HepG2 (cell line): ENCODE results near the gene SMAD1. TPM values are rescaled to one million over a fixed set of nuclear protein-coding genes. Genes with fewer than 3 reads are reported as not detected.

ENCODE experiments used
- ATAC-seq: fragments of 200-7000 bp; cut with Tn5 transposase; 3 replicates; pipeline ENCODE4 v1.9.1; 2020; ENCODE audit warnings: mild to moderate bottlenecking, moderate library complexity
- BruUV-seq: library from RNA; stranded (reverse); fragments of 400-500 nt; replicated peaks from 2 replicates; lab custom pipeline; 2021; lab: Mats Ljungman, UMichigan
- CTCF ChIA-PET: fragments of 300-600 bp; formaldehyde crosslinking; extraction: SDS; loops from one replicate; lab custom pipeline; 2021; ENCODE audit warnings: low total read pairs, inconsistent platforms, low intra/inter-chr PET ratio; lab: Yijun Ruan, JAX
- POLR2A ChIA-PET: fragments of 350-600 bp; sonication (Branson Sonifier 250); formaldehyde crosslinking; loops from one replicate; lab custom pipeline; 2020; ENCODE audit warnings: antibody characterized with exemption, inconsistent platforms; lab: Yijun Ruan, JAX
- DNase-seq: peaks from one replicate; pipeline ENCODE4 v3.0.0-alpha.2; 2015; ENCODE audit warnings: low spot score
- FAIRE-seq: peaks from 3 replicates; lab custom pipeline; 2011; peaks lifted over from hg19 to GRCh38; lab: Jason Lieb, UNC
- H2AFZ ChIP-seq: one replicate; pipeline ENCODE4 v1.6.1; 2011; ENCODE audit warnings: low read length, inconsistent platforms
- H3K27ac ChIP-seq: fragments of 300-600 bp; 3 replicates; pipeline ENCODE4 v1.8.0; 2011; ENCODE audit warnings: mixed run types, mild to moderate bottlenecking, mixed read lengths, low read length, inconsistent platforms; ENCODE audit not compliant: insufficient read depth; ENCODE audit errors: extremely low read length
- H3K27me3 ChIP-seq, 2 experiments: fragments of 200-600 bp in 1 of 2; 2 replicates in 1 of 2; 3 replicates in 1 of 2; pipeline versions ENCODE4 v1.6.0 to v1.8.0; 2011; ENCODE audit warnings: low read length in 2 of 2, mild to moderate bottlenecking in 2 of 2, moderate library complexity in 2 of 2, inconsistent platforms in 1 of 2; ENCODE audit not compliant: insufficient read depth in 2 of 2, control insufficient read depth in 1 of 2
- H3K36me3 ChIP-seq, 2 experiments: fragments of 200-600 bp in 1 of 2; replicated peaks in 1 of 2; 2 replicates in 1 of 2; 3 replicates in 1 of 2; pipeline versions ENCODE4 v1.5.1 to v1.8.0; 2011; ENCODE audit warnings: low read length in 2 of 2, inconsistent platforms in 1 of 2; ENCODE audit not compliant: insufficient read depth in 2 of 2, control insufficient read depth in 1 of 2
- H3K4me1 ChIP-seq: 2 replicates; pipeline ENCODE4 v1.5.1; 2012; ENCODE audit warnings: low read length, inconsistent platforms; ENCODE audit not compliant: insufficient read depth
- H3K4me2 ChIP-seq: 2 replicates; pipeline ENCODE4 v1.6.0; 2011; ENCODE audit warnings: low read depth, low read length, inconsistent platforms
- H3K4me3 ChIP-seq, 3 experiments: fragments of 200-600 bp in 1 of 3; sonication (generic), shearing (Covaris generic) in 1 of 3; replicated peaks in 1 of 3; 2 replicates each; pipeline ENCODE4 v1.5.1; 2011 to 2016; ENCODE audit warnings: low read length in 3 of 3, inconsistent platforms in 2 of 3, low read depth in 2 of 3, mild to moderate bottlenecking in 2 of 3, control low read depth in 1 of 3, mixed read lengths in 1 of 3; ENCODE audit not compliant: insufficient read depth in 1 of 3
- H3K79me2 ChIP-seq: one replicate; pipeline ENCODE4 v1.6.1; 2011; ENCODE audit warnings: low read length, inconsistent platforms; ENCODE audit not compliant: insufficient read depth
- H3K9ac ChIP-seq: 2 replicates; pipeline ENCODE4 v1.6.0; 2011; ENCODE audit warnings: mild to moderate bottlenecking, low read depth, low read length, inconsistent platforms; ENCODE audit not compliant: insufficient read depth
- H3K9me3 ChIP-seq: 2 replicates; pipeline ENCODE4 v1.5.1; 2012; ENCODE audit warnings: mild to moderate bottlenecking, low read length
- H4K20me1 ChIP-seq: 2 replicates; pipeline ENCODE4 v1.6.0; 2011; ENCODE audit warnings: inconsistent platforms, mild to moderate bottlenecking, low read length, moderate library complexity; ENCODE audit not compliant: insufficient read depth
- AGO2 ChIP-seq: fragments of 200-400 bp; formaldehyde crosslinking; optimal IDR thresholded peaks from 2 replicates; pipeline ENCODE3; 2017; ENCODE audit warnings: mild to moderate bottlenecking, low read depth, low read length, moderate library complexity
- FOXK1 ChIP-seq: sonication (generic); formaldehyde crosslinking; IDR thresholded peaks from 2 replicates; pipeline ENCODE4 v1.4.0; 2020; ENCODE audit warnings: low read depth, missing genetic modification reagents, borderline replicate concordance
- GABPA ChIP-seq, 2 experiments: IDR thresholded peaks; 2 replicates each; pipeline ENCODE4 v1.6.1; 2011 to 2016; ENCODE audit warnings: low read depth in 2 of 2, low read length in 1 of 2, missing biosample characterization in 1 of 2, missing genetic modification characterization in 1 of 2
- IKZF4 ChIP-seq: sonication (generic); formaldehyde crosslinking; IDR thresholded peaks from 2 replicates; pipeline ENCODE4 v1.5.1; 2020; ENCODE audit warnings: borderline replicate concordance, mild to moderate bottlenecking, low read depth, missing genetic modification reagents; ENCODE audit errors: not compliant biosample characterization
- NR2C2 ChIP-seq: sonication (generic); formaldehyde crosslinking; IDR thresholded peaks from 2 replicates; pipeline ENCODE4 v1.4.0; 2020; ENCODE audit warnings: missing genetic modification reagents, mild to moderate bottlenecking, moderate library complexity, borderline replicate concordance
- RXRA ChIP-seq: sonication (generic); formaldehyde crosslinking; IDR thresholded peaks from 2 replicates; pipeline ENCODE4 v1.5.1; 2020; ENCODE audit warnings: missing genetic modification reagents
- SKI ChIP-seq: fragments of 450-650 bp; IDR thresholded peaks from one replicate; pipeline ENCODE4 v1.6.1; 2018; ENCODE audit warnings: mild to moderate bottlenecking; ENCODE audit not compliant: partially characterized antibody
- THAP9 ChIP-seq: sonication (generic); formaldehyde crosslinking; IDR thresholded peaks from 2 replicates; pipeline ENCODE4; 2020; ENCODE audit warnings: missing genetic modification reagents, mild to moderate bottlenecking, borderline replicate concordance
- ZNF280D ChIP-seq: sonication (generic); formaldehyde crosslinking; IDR thresholded peaks from 2 replicates; pipeline ENCODE4 v1.5.1; 2020; ENCODE audit warnings: mild to moderate bottlenecking, missing genetic modification reagents
- ZNF484 ChIP-seq: sonication (generic); formaldehyde crosslinking; IDR thresholded peaks from 2 replicates; pipeline ENCODE4 v1.5.1; 2020; ENCODE audit warnings: mild to moderate bottlenecking, low read depth, missing genetic modification reagents, borderline replicate concordance
- WGBS: methylation state at CpG from one replicate; pipeline ENCODE4 v1.1.6; 2017; ENCODE audit warnings: low lambda C conversion rate; 5-methylcytosine and 5-hydroxymethylcytosine counted together
- in situ Hi-C: cut with HindIII; loops from 2 replicates; pipeline ENCODE4 v1.10.0; 2017; ENCODE audit warnings: low pct_unique_long_range_greater_than_20kb; ENCODE audit not compliant: extremely low pct_ligation_motif_present
- intact Hi-C: fragments of 100-400 bp; cut with micrococcal nuclease; formaldehyde crosslinking; loops from one replicate; pipeline ENCODE4 v1.10.0; 2022; ENCODE audit not compliant: unreplicated experiment
- polyA plus RNA-seq, 8 experiments: library from polyadenylated mRNA; depleted of rRNA in 3 of 8; stranded (reverse) in 7 of 8; unstranded in 1 of 8; fragments of >200 nt; fragmentation: Illumina TruSeq in 4 of 8; extraction: Trizol in 4 of 8; gene quantifications; 2 replicates each; pipeline versions ENCODE4 v1.2.1 to v1.2.3, GENCODE V29; 2011 to 2016; ENCODE audit warnings: low read depth in 4 of 8, missing spikeins in 1 of 8, mixed read lengths in 1 of 8; ENCODE audit not compliant: insufficient read depth in 1 of 8
- total RNA-seq, 5 experiments: library from RNA; depleted of rRNA; stranded (reverse); fragments of >200 nt; fragmentation: Illumina TruSeq; extraction: Trizol; gene quantifications; 2 replicates each; pipeline ENCODE4 v1.2.3, GENCODE V29; 2016; ENCODE audit warnings: low read depth in 1 of 5
- TF ChIP-seq, protein P1 (sequence below): sonication (generic); formaldehyde crosslinking; IDR thresholded peaks from 2 replicates; pipeline ENCODE4 v1.4.0; 2020; ENCODE audit warnings: missing genetic modification reagents
- TF ChIP-seq, protein P2 (sequence below): sonication (generic); formaldehyde crosslinking; IDR thresholded peaks from 2 replicates; pipeline ENCODE4 v1.4.0; 2020; ENCODE audit warnings: missing genetic modification reagents, borderline replicate concordance

Gene SMAD1
- total and polyA plus RNA-seq, 2 of the 13 experiments (the other 11 are each of a cell fraction or from before 2014, with no cell fraction given), result 12.7 to 16.6 TPM

GRCh38 chr4:145583191-145584055 is 101.8 kb downstream of the SMAD1 start:
- intact Hi-C loops, result no loop called here
- H3K36me3 ChIP-seq, result no peaks in the 10 kb centered on the region
- ChIA-PET CTCF (no interaction called here), POLR2A (no interaction called here)
- WGBS, result 15% methylated on average over 6 of the region's 6 CpGs
- H3K9me3 ChIP-seq, result no peaks in the 10 kb centered on the region
- no peak overlapping the region for H3K9ac ChIP-seq
- H3K4me2 ChIP-seq, result no peak overlapping the region
- in situ Hi-C loops, result no loop called here
- FAIRE-seq, result no peak
- no peak overlapping the region for H3K27ac ChIP-seq
- DNase-seq, result no peak
- ATAC-seq, result no peak
- no peaks in the 10 kb centered on the region for H3K79me2 ChIP-seq
- BruUV-seq, result no TSS peak
- no peaks in the 10 kb centered on the region; a peak in 1 of 5 replicates for H3K27me3 ChIP-seq
- H3K4me3 ChIP-seq, result no peak overlapping the region
- no peaks in the 10 kb centered on the region for H3K4me1 ChIP-seq
- no peaks in the 10 kb centered on the region for H4K20me1 ChIP-seq
- H2AFZ ChIP-seq, result no peak overlapping the region
- TF ChIP-seq, protein P1, sequence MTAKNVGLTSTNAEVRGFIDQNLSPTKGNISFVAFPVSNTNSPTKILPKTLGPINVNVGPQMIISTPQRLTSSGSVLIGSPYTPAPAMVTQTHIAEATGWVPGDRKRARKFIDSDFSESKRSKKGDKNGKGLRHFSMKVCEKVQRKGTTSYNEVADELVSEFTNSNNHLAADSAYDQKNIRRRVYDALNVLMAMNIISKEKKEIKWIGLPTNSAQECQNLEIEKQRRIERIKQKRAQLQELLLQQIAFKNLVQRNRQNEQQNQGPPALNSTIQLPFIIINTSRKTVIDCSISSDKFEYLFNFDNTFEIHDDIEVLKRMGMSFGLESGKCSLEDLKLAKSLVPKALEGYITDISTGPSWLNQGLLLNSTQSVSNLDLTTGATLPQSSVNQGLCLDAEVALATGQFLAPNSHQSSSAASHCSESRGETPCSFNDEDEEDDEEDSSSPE (CRISPR knock-in tag), result no peak
- TF ChIP-seq GABPA (IDR thresholded peaks at IDR 0.05; ENCODE audit: low read depth, low read length) (no peak), GABPA (CRISPR knock-in tag; IDR thresholded peaks at IDR 0.05; ENCODE audit: low read depth) (no peak), ZNF484 (no peak), THAP9 (CRISPR knock-in tag) (no peak), AGO2 (no peak), SKI (no peak), ZNF280D (CRISPR knock-in tag) (no peak), FOXK1 (CRISPR knock-in tag) (no peak), IKZF4 (no peak), NR2C2 (CRISPR knock-in tag) (no peak), RXRA (CRISPR knock-in tag) (no peak)
- TF ChIP-seq, protein P2, sequence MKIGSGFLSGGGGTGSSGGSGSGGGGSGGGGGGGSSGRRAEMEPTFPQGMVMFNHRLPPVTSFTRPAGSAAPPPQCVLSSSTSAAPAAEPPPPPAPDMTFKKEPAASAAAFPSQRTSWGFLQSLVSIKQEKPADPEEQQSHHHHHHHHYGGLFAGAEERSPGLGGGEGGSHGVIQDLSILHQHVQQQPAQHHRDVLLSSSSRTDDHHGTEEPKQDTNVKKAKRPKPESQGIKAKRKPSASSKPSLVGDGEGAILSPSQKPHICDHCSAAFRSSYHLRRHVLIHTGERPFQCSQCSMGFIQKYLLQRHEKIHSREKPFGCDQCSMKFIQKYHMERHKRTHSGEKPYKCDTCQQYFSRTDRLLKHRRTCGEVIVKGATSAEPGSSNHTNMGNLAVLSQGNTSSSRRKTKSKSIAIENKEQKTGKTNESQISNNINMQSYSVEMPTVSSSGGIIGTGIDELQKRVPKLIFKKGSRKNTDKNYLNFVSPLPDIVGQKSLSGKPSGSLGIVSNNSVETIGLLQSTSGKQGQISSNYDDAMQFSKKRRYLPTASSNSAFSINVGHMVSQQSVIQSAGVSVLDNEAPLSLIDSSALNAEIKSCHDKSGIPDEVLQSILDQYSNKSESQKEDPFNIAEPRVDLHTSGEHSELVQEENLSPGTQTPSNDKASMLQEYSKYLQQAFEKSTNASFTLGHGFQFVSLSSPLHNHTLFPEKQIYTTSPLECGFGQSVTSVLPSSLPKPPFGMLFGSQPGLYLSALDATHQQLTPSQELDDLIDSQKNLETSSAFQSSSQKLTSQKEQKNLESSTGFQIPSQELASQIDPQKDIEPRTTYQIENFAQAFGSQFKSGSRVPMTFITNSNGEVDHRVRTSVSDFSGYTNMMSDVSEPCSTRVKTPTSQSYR (CRISPR knock-in tag), result no peak
